T-helper 1 cell treated with Interleukin-12 subunit alpha and Interleukin-12 subunit beta and Interleukin-4 antibody, amounts not matched to agents 30 ng/mL and 1 ng/mL, for 36 hours (primary cell): ENCODE data around the gene GLIPR1L2. TPM values are rescaled to one million over a fixed set of nuclear protein-coding genes. Genes with fewer than 3 reads are reported as not detected.

ENCODE experiments used
- intact Hi-C: fragments of 100-400 bp; cut with micrococcal nuclease; formaldehyde crosslinking; loops from one replicate; pipeline ENCODE4 v1.15.1; 2024
- total RNA-seq: library from RNA; stranded (reverse); gene quantifications from 2 replicates; pipeline ENCODE4 v1.2.3, GENCODE V29; 2022

GLIPR1L2 gene
- total RNA-seq, result not detected in 2 replicates

GRCh38 chr12:75390899-75391538, at the start of gene GLIPR1L2:
TSS of gene GLIPR1L2 (plus strand) at chr12:75391089. CDS start at chr12:75391117, 28 bp downstream.
- intact Hi-C loops, result loop anchor here (1.0 to 5.0 kb wide), 14 partner anchors 30 to 1676 kb away; partner anchors contain the start of genes ATXN7L3B, BBS10, E2F7 and GLIPR1

DNA sequence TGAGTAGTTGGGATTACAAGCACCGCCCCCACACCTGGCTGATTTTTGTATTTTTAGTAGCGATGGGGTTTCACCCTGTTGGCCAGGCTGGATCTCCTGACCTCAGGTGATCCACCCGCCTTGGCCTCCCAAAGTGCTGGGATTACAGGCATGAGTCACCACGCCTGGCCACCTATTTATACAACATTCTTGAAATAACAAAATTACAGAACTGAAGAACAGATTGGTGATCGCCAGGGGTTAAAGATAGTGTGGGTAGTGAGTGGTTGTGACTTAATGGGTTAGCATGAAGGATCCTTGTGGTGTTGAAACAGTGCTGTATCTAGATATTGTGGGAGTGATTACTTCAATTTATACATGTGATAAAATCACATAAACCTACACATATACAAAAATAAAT, 49.0 kb upstream of the GLIPR1L2 start:
- intact Hi-C loops, result no loop called here

- intact Hi-C loops, result no loop called here
These were observed 45.4 kb upstream of the GLIPR1L2 start for GRCh38 chr12:75345531-75345930.

- intact Hi-C loops, result loop anchor here (1.0 to 2.0 kb wide), 4 partner anchors 8 to 45 kb away; partner anchors contain the start of genes GLIPR1L1 and GLIPR1L2
These were observed 44.7 kb upstream of the GLIPR1L2 start for GRCh38 chr12:75346215-75346614.

GRCh38 chr12:75349946-75350345, 40.9 kb upstream of the GLIPR1L2 start:
- intact Hi-C loops, result no loop called here

DNA sequence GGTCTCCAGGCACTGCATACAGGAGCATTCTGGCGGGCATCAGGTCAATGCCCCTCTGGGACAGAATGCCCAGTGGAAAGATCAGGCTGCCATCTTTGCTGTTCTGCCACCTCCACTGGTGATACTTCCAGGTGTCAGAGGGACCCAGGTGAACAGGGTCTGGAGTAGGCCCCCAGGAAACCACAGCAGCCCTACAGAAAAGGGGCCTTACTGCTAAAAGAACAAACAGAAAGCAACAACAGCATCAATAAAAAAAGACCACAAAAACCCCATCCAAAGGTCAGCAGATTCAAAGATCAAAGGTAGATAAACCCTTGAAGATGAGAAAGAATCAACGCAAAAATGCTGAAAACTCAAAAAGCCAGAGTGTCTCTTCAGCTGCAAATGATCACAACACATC, 40.5 kb upstream of the GLIPR1L2 start:
- intact Hi-C loops, result no loop called here

GRCh38 chr12:75354011-75354410, 36.9 kb upstream of the GLIPR1L2 start:
- intact Hi-C loops, result no loop called here

GRCh38 chr12:75360920-75361319, 30.0 kb upstream of the GLIPR1L2 start:
- intact Hi-C loops, result loop anchor here (1.0 to 2.0 kb wide), 4 partner anchors 14 to 30 kb away; partner anchors contain the start of genes GLIPR1L1 and GLIPR1L2

DNA sequence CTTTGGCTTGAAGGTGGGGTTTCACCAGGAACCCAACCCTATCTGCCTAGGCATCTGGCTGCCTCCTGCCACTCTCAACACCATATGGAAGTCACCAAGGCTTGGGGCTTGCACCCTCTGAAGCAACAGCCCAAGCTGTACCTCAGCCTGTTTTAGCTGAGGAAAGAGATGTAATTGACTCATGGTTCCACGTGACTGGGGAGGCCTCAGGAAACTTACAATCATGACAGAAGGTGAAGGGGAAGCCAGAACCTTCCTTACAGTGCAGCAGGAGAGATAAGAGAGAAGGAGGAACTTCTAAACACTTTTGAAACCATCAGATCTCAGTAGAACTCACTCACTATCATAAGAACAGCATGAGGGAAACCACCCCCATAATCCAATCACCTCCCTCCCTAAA, 29.5 kb upstream of the GLIPR1L2 start:
- intact Hi-C loops, result loop anchor here (1.0 to 2.0 kb wide), 4 partner anchors 15 to 30 kb away; partner anchors contain the start of genes GLIPR1L1 and GLIPR1L2

DNA sequence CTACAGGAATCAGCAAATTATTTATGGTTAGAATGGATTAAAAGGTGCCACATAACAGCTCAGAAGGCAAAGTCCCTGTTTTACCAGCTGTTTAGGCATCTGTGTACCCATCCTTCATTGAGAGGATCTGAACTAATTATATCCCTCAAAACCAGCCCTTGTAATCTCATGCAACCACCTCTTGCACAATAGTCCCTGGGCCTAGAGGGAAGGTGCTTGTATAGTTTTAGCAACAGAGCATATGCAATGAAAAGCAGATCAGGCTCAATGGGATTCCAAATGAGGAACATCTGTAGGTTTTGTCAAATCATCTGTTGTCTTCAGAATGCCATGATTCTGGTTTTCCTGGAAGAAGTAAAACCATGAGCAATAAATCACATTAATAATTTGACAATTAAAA, 26.0 kb upstream of the GLIPR1L2 start:
- intact Hi-C loops, result no loop called here

DNA sequence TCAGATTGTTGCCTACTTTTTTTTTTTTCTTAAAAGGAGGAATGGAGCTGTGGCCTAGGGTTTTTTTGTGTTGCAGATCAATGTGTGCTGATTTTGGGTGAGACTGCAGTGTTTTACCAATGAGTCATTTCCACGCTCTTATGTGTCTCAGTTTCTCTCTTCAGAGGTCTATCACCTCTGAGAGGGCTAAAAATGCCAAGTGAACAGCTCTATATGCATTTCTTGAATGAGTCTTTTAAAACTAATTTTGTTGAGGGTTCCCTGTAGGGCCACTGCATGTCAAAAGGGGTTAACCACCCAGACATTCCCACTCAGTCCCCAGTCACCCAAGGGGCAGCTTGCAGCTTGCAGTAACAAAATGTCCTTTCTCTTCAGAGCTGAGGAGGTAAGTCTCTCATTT, 24.3 kb upstream of the GLIPR1L2 start:
- intact Hi-C loops, result no loop called here

DNA sequence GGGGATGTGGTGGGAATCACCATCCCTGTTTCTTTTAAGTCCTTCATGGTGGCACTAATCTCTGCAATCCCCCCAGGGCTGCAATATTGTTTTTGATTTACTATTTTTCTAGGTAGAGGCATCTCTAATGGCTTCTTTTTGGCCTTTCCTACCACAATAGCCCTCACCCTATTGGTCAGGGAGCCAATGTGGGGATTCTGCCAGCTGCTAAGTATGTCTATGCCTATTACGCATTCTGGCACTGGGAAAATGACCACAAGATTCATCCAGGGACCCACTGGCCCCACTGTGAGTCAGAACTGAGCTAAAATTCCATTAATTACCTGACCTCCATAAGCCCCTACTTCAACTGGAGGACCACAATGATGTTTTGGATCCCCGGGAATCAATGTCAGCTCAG, 15.9 kb upstream of the GLIPR1L2 start:
- intact Hi-C loops, result no loop called here

DNA sequence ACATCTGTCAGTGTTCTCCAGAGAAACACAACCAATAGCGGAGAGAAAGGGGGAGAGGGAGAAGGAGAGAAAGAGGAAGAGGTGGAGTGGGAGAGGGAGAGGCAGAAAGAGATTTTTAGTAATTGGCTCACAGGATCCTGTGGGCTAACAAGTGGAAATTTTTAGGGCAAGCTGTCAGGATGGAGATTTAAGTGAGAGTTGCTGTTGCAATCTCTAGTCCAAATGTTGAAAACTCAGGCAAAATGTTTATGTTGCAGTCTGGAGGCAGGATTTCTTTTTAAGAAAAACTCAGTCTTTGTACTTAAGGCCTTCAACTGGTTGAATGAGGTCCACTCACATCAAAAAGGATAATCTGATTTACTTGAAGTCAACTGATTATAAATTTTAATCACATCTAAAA, 12.5 kb upstream of the GLIPR1L2 start:
- intact Hi-C loops, result no loop called here

- intact Hi-C loops, result loop anchor here (1.0 kb wide), 1 partner anchor 590 kb away; no protein-coding TSS in a partner anchor
These were observed 1.8 kb upstream of the GLIPR1L2 start for GRCh38 chr12:75389061-75389460.

DNA sequence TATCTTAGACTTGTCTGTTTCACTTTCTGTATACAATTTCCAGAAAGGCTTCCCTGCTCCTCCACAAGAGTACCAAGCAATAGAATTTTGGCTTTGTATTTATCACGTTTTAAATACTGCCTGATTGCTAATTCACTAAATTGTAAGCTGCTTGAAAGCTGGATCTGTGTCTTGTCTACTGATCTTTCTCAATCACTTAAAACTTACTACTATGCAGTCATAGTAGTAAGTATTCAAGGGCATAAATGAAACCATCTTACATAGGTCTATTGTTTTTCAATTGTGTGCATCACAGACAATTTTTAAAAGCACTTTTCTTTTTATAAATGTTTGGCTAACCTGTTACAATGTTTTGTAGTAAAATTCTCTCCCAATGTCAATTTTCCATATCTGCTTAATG, 1.2 kb upstream of the GLIPR1L2 start:
- intact Hi-C loops, result loop anchor here (1.0 to 5.0 kb wide), 8 partner anchors 543 to 1678 kb away; partner anchors contain the start of genes ATXN7L3B, E2F7, NAP1L1 and OSBPL8

GRCh38 chr12:75390156-75390898, 562 bp upstream of the GLIPR1L2 start:
- intact Hi-C loops, result loop anchor here (1.0 to 5.0 kb wide), 7 partner anchors 542 to 1677 kb away; partner anchors contain the start of genes ATXN7L3B, E2F7, NAP1L1 and OSBPL8

DNA sequence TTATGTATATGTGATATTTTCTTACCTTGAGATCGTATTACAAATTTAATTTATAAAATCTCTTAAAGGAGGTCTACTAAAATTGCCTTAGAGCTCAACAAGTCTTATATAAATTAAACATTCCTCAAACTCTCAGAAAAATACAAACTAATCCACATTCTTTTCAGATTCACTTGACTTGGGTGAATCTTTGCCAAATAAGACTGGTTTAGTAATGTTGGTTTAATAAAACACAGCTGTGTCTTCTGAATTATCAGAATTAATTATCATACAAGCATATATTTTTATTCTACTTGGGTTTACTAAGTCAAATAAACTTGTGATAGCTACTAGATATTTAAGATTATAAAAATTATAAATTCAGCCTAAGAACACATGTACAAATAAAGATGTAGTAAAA, 13.3 kb downstream of the GLIPR1L2 start:
- intact Hi-C loops, result no loop called here

DNA sequence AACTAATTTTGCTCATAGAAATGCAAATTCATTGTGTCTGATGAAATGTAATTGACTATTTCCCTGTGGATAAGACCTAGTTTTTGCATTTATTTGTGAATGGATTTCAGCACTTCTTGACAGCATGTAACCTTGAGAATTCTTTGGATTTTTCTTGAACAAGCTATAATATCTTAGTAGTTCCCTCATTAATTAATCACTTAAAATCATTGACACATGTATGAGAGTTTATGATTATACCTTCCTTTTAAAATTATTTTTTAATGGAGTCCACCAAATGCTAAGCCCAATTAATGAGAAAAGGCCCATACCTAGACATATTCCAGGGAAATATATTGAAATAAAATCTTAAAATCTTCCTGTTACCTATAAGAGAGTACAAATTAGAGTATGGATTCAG, 16.8 kb downstream of the GLIPR1L2 start:
- intact Hi-C loops, result no loop called here

GRCh38 chr12:75409830-75410229, 18.9 kb downstream of the GLIPR1L2 start:
- intact Hi-C loops, result no loop called here

DNA sequence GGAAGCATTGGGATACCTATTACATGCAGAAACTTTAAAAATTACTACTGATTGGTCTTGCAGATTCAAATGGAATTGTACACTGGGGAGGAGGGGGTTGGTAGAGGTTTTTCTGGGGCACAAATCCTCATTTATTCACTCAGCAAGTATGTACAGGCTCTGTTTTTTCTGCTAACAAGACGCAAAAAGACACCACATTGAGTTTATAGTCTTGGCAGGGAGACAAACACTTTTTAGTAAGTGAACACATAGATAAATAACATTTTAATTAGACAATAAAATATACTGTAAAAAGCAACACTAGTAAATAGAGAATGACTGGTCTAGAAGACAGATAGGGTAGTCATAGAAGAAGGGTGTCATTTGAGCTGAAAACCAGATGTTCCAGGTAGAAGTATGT, 23.8 kb downstream of the GLIPR1L2 start:
- intact Hi-C loops, result no loop called here

- intact Hi-C loops, result no loop called here
These were observed 29.0 kb downstream of the GLIPR1L2 start for GRCh38 chr12:75419841-75420240.

- intact Hi-C loops, result no loop called here
These were observed 36.6 kb downstream of the GLIPR1L2 start for GRCh38 chr12:75427491-75427890.
